ENCODE data around the gene CACNG4.

DNA sequence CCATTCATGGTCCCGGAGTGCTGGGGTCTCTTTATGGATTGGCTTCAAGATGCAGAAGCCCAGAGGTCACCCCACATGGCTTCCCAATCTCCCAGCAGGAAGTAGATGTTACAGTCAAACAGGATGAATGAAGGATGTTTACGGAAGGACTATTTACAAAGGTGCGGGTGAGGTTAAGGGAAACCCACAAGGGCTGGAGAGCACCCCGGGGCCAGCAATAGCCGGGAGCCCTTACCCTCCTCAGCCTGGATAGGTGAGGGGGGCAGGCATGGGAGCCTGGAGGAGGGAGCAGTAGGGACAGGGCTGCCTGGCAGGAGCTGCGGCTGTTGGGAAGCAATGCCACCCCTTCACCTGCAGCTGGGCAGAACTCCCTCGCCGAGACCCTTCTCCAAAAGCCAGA lies 55.3 kb downstream of the CACNG4 start:
- no peak for TF ChIP-seq EZH2phosphoT487 (IDR thresholded peaks at IDR 0.05; ENCODE audit: borderline replicate concordance)
- TF ChIP-seq YY1 (IDR thresholded peaks at IDR 0.05; ENCODE audit: extremely low read depth, insufficient replicate concordance, low read depth, low read length): no peak
- no peak for TF ChIP-seq SRF (IDR thresholded peaks at IDR 0.05; ENCODE audit: low read depth)
- TF ChIP-seq, protein P1, sequence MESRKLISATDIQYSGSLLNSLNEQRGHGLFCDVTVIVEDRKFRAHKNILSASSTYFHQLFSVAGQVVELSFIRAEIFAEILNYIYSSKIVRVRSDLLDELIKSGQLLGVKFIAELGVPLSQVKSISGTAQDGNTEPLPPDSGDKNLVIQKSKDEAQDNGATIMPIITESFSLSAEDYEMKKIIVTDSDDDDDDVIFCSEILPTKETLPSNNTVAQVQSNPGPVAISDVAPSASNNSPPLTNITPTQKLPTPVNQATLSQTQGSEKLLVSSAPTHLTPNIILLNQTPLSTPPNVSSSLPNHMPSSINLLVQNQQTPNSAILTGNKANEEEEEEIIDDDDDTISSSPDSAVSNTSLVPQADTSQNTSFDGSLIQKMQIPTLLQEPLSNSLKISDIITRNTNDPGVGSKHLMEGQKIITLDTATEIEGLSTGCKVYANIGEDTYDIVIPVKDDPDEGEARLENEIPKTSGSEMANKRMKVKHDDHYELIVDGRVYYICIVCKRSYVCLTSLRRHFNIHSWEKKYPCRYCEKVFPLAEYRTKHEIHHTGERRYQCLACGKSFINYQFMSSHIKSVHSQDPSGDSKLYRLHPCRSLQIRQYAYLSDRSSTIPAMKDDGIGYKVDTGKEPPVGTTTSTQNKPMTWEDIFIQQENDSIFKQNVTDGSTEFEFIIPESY (IDR thresholded peaks at IDR 0.05; ENCODE audit: extremely low read depth, insufficient replicate concordance, low read length): no peak

Measured in HCT116 (cell line).